Measurements from ENCODE around the gene SH3BGRL.

DNA sequence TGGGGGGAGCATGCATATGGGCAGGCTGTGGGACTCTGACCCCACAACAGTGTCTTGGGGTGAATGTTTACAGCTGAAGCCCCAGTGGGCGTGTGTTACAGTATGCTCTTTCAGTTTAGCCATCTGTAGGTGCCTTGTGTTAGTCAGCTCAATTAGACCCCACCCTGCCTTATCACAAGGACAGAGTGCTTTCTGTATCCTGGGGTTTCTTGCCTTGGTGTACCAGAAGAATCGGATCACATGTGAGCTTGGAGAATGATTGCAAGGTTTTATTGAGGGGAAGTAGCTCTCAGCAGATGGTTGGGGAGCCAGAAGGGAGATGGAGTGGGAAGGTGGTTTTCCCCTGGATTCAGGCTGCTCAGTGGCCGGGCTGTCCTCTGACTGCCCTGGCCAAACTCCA lies 27.3 kb downstream of the SH3BGRL start:
- no peak for TF ChIP-seq EZH2phosphoT487 (IDR thresholded peaks at IDR 0.05; ENCODE audit: borderline replicate concordance, low read depth, low read length)
- TF ChIP-seq, protein P1, sequence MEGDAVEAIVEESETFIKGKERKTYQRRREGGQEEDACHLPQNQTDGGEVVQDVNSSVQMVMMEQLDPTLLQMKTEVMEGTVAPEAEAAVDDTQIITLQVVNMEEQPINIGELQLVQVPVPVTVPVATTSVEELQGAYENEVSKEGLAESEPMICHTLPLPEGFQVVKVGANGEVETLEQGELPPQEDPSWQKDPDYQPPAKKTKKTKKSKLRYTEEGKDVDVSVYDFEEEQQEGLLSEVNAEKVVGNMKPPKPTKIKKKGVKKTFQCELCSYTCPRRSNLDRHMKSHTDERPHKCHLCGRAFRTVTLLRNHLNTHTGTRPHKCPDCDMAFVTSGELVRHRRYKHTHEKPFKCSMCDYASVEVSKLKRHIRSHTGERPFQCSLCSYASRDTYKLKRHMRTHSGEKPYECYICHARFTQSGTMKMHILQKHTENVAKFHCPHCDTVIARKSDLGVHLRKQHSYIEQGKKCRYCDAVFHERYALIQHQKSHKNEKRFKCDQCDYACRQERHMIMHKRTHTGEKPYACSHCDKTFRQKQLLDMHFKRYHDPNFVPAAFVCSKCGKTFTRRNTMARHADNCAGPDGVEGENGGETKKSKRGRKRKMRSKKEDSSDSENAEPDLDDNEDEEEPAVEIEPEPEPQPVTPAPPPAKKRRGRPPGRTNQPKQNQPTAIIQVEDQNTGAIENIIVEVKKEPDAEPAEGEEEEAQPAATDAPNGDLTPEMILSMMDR (conservative IDR thresholded peaks at IDR 0.05; ENCODE audit: low read length) = no peak

All from OCI-LY7 (cell line).